GM23338 (cell line): ENCODE results near the gene RPS28.

ENCODE experiments used
- CTCF ChIP-seq, 2 experiments: fragments of 200-600 bp in 1 of 2; sonication (generic) in 1 of 2; conservative IDR thresholded peaks; 2 replicates each; pipeline versions ENCODE4 v1.5.1 to v1.6.1; 2016 to 2017; ENCODE audit warnings: antibody characterized with exemption in 2 of 2, low read depth in 2 of 2, mild to moderate bottlenecking in 2 of 2, moderate library complexity in 1 of 2
- EZH2 ChIP-seq: fragments of 200-600 bp; sonication (generic); IDR thresholded peaks from one replicate; pipeline ENCODE4 v1.8.0; 2017; ENCODE audit warnings: antibody characterized with exemption, mild to moderate bottlenecking, low read depth; ENCODE audit not compliant: unreplicated experiment
- EZH2phosphoT487 ChIP-seq: fragments of 200-600 bp; sonication (generic); IDR thresholded peaks from one replicate; pipeline ENCODE4 v1.8.1; 2018; ENCODE audit warnings: antibody characterized with exemption; ENCODE audit not compliant: unreplicated experiment
- JUNB ChIP-seq: IDR thresholded peaks from one replicate; pipeline ENCODE4 v1.6.1; 2016; ENCODE audit warnings: antibody characterized with exemption; ENCODE audit not compliant: unreplicated experiment
- POLR2AphosphoS5 ChIP-seq: IDR thresholded peaks from 2 replicates; pipeline ENCODE4 v1.6.1; 2016; ENCODE audit warnings: antibody characterized with exemption, low read depth
- REST ChIP-seq: IDR thresholded peaks from one replicate; pipeline ENCODE4 v1.6.1; 2018; ENCODE audit warnings: antibody characterized with exemption; ENCODE audit not compliant: unreplicated experiment
- STAT1 ChIP-seq: IDR thresholded peaks from one replicate; pipeline ENCODE4 v1.6.1; 2016; ENCODE audit warnings: antibody characterized with exemption; ENCODE audit not compliant: unreplicated experiment
- ZNF114 ChIP-seq: fragments of 250-450 bp; sonication (Bioruptor Pico); IDR thresholded peaks from 2 replicates; pipeline ENCODE4 v1.5.0; 2020; ENCODE audit warnings: mild to moderate bottlenecking, moderate library complexity

DNA sequence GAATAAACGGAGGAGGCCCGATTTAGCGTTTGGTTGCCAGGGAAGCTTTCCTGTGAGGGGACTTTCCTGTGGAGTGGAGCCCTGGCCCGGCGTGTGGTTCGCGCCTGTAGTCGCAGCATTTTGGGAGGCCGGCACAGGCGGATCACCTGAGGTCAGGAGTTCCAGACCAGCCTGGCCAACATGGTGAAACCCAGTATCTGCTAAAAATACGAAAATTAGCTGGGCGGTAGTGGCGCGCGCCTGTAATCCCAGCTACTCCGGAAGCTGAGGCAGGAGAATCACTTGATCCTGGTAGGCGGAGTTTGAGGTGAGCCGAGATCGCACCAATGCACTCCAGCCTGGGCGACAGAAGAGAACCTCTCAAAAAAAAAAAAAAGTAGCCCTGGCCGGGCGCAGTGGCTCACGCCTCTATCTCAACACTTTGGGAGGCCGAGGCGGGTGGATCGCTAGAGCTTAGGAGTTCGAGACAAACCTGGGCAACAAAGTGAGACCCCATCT, 14.8 kb downstream of the RPS28 start:
- TF ChIP-seq CTCF (conservative IDR thresholded peaks at IDR 0.05; ENCODE audit: low read depth in 2 of 2) (no peak), JUNB (no peak), POLR2AphosphoS5 (no peak), REST (no peak), EZH2 (no peak), STAT1 (no peak), EZH2phosphoT487 (no peak), ZNF114 (no peak)
